Glomerular endothelial cell (primary cell): ENCODE data around the gene P2RY10. TPM values are rescaled to one million over a fixed set of nuclear protein-coding genes. Genes with fewer than 3 reads are reported as not detected.
"Not testable (repeated sequence)": the region's sequence is repeated elsewhere in the genome, so short reads cannot be mapped to it uniquely, and the experiment has no call there.

ENCODE experiments used
- DNase-seq: peaks from one replicate; pipeline ENCODE4 v3.0.0-alpha.2; 2011; ENCODE audit warnings: low read depth, low spot score; ENCODE audit errors: extremely low read depth
- total RNA-seq: library from RNA; depleted of rRNA; stranded (reverse); fragments of >200 nt; gene quantifications from 2 replicates; pipeline ENCODE4 v1.2.3, GENCODE V29; 2015

P2RY10 gene, protein sequence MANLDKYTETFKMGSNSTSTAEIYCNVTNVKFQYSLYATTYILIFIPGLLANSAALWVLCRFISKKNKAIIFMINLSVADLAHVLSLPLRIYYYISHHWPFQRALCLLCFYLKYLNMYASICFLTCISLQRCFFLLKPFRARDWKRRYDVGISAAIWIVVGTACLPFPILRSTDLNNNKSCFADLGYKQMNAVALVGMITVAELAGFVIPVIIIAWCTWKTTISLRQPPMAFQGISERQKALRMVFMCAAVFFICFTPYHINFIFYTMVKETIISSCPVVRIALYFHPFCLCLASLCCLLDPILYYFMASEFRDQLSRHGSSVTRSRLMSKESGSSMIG
- total RNA-seq: not detected in 2 replicates

DNA sequence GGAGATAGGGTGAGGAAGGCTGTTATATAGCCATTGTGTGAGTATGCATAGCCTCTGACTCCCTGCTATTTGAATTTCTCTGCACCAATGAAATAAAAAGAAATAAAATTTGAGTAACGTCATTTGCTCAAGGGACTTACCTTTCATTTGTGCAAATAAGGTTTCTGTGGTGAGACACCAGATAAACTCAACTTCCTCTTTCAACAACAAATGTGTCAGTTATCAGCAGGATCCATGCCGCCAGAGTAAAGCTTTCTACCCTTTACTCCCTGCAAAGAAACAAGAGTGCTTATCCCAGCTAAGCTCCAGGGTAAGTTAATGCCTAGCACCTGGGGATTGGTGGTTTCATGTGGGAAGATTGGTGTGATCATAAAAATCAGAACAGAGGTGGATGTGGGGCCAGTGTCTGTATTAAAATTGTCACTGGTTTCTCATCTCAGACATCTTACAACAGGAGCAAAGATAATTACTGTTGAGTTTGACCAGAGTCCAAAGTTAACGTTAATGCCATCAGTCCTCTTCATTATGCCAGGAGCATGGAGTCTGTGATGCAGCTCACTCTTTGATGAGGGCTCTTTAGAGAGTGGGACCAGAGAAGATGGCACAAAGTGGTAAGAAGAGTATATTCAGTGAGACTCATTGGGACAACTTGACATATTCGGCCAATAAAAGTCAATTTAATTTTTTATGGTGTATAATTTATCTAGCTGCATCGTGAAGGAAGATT is at the start of gene P2RY10:
TSS of gene P2RY10 (plus strand) at position 206 of the 727 bp plus-strand sequence. CDS start 15,130 bp downstream, outside the sequence.
- DNase-seq: no peak

DNA sequence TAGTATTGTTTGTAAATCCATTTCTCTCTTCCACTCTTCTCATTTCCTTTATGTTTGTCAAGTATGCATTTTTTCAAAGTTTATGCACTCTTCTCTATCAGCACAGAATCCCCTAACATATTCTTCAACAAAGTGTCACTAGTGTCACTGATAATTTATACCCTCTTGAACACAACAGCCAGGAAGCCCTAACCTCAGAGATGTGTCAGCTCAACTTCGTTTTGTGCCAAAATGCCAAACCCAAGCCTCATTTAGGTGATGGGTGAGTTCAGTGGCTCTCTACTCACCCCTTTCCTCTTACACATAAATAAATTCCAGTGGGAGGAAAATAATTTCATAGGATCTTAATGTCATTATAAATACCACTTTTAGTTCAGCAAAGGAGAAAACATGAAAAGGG is 22.4 kb upstream of the P2RY10 start:
- DNase-seq: no peak

DNA sequence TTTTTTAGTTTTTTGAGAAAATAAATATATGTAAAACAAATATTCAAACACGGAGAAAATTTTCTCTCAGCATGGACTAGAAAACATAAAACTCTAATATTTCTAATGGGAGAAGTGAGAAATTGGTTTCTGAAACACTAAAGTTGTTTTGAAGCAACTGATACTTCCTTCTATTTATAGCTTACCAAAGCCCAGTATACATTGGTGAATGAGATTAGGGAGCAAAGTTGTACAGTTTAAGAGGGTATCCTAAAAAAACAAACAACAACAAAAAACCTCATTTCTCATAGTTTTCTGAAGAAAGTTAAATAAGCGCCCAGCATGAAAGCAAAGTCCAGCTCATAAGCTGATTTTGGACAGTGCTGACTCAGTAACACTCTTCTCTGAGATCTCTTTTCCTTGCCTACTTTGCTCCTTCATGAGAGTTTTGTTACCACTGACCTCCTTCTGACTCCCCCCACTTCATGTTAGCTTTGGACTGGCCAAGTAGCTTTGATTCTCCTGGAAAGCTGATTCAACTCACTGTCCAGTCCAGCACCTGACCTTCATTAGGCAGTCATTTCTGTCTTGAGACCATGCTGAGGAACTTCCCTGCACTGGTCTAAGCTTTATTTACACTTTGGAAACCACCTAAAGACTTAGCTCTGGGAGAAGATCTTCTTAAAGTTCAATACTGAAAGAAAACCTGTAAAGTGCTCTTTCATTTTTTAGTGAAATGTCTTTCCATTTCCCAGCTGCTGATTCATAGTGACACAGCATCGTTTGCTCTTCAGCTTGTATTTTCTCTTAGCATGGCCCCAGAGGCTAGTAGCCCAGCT is 21.8 kb upstream of the P2RY10 start:
- no peak for DNase-seq

DNA sequence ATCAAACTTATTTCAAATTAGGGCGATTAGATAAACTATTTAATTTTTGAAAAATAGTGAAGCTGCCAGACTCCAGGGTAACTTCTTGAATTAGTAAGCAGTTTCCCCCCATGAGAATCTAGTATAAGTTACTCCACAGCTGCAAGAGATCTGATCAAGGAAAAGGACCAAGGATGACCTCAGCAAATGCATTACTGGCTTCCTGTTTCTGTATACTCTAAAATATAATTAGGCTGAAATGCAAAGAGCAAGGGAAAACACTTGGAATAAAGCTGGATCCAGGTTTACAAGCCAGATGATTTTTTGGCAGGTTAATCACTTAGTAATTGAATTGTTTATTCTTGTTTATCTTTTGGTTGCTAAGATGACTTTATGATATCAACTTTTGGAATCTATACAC is 13.4 kb upstream of the P2RY10 start:
- DNase-seq: no peak

DNA sequence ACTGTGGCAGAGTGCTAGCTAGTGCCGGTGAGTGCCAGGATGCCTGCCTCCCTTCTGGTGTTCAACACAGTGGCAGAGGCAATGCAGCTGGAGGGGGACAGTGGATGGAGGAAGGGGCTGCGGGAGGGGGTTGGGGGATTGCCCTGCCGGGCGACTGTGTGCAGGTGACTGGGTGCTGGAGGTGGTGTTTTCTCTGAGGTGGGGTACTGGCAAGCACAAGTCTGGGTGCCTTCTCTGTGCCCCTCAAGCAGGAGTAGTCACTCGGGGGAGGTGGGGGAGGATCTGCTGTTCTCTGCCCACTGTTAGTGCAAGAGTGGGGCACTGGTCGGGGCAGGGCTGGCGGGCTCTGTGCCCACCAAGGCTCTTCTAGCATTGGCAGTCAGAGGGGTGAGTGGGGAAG is 10.3 kb upstream of the P2RY10 start:
- DNase-seq: no peak

DNA sequence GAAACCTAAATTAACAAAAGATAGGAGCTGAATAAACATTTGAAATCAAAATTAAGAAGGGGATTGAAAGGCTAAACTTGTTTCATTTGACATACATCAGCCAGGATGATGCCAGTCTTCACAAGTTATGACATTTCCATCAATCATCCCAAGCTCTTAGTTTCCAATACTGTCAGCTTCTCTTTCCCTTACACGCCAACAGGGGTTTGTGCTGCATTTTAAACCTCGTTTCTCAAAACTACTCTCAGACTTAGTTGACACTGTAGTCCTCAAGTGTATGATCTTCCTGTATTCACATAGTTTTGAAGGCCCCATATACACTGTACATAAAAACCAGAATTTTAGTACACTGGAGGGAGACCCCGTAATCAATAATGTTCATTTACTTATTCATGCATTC is 840 bp upstream of the P2RY10 start:
- DNase-seq: no peak

DNA sequence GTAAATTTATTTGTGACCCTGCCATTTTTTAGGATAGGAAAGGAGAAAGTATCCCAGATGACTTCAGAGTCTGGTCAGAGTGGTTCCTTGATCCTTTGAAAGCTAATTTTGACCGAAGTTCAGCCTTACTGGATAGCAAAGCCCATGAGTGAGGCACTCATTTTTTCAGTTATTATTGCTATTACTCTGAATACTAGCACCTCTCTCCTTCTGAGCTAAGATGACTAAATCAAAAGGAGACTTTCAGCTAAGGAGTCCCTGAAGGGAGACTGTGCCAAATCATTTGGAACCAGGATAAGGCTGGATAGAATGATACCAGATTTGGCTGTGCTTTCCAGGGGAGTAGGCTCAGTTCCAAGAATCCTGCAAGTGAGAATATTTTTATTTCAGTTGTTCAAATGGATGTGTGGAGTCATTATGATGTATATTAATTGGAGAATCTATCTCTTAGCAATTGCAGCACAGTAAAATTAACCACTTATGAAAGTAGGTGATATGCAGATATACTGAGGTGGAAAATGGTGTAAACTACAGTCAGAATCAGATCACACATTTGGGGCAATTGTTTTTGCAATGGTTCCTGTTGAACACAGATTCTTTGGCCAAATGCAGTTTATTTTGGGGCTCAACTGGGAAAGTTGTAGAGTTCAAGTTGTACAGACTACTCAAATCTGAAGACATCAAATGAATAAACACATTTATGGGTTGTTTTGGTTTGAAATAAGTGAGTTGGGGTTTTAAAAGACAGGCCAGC is 1.2 kb downstream of the P2RY10 start:
- no peak for DNase-seq

DNA sequence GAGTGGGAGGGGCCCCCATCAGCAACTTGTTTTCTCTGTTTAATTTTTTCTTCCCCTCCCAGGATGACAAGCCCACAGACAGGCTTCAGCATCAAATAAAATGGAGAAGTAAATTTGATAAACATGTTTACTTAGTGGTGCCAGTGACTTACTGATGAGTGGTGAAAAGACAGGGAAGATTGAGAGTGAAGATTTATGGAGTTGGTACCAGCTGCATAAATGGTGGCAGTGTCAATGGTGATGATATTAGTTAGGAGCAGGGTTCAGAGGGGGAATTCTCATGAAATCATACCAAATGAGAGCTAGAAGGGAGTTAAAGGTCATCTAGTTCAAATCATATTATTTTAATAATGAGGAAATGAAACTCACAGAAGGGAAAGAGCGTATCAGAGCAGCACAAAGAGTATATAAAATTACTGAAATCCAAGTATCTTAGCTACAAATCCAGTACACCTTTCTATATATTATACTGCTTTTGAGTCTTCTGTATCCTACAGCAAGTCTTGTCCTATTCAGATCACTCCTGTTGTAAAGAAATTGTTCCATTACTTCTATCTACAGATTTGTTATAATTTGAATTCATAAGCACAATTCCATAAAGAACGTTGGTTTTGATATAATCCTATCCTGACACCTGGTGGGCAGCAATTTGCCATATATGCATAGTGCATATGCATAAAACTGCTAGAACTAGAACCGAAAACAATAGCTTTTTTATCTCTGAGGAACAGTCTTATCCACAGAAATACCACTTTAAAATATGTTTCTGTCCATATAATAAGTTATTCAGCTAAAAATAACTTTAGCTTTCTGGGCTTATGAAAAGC is 5.0 kb downstream of the P2RY10 start:
- no peak for DNase-seq

DNA sequence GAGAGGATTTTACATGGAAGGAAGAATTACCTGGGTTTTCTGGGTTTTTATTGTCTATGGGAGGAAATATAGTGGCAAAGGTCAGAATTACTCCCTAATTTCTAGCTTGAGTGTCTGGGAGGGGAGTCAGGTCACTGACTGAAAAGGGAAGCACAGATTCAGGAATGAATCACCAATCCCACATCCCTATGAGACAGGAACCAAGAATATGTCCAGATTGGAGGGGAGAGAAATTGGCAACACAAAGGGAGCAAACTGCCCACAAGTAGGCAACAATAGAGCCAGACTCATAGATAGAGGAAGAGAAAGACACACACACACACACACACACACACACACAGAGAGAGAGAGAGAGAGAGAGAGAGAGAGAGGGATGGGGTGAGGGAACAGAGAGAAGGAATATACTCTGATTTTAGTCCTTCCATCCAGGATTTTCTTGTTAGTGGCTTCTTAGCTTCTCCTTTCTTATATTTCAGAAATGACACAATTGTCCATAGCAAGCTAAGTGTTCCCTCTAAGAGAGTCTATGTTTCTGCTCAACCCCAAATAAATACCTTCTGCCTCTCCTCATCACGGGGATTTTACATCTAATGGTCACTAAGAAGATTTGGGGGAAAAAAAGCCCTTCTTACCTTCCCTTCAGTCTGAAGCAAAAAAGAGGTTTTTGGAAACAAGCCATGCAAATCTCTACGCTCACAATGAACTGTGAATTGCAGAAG is 12.0 kb downstream of the P2RY10 start:
- no peak for DNase-seq

DNA sequence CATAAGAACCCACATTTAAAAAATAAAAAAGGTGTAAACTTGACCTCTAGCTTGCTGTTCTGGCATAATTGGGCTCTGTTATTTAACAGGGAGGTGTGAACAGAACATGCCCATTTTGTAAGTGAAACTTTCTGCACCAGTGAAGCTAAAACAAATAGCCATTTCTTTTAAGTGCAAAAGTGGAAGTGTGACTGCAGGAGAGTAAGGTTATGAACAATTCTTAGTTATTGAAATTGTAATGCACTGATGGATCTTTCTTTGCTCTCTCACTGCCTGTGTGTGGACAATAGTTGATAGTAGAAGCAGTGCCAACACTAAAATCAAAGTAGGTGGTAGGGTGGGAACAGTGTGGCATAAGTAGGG is 12.6 kb downstream of the P2RY10 start:
- DNase-seq: no peak

DNA sequence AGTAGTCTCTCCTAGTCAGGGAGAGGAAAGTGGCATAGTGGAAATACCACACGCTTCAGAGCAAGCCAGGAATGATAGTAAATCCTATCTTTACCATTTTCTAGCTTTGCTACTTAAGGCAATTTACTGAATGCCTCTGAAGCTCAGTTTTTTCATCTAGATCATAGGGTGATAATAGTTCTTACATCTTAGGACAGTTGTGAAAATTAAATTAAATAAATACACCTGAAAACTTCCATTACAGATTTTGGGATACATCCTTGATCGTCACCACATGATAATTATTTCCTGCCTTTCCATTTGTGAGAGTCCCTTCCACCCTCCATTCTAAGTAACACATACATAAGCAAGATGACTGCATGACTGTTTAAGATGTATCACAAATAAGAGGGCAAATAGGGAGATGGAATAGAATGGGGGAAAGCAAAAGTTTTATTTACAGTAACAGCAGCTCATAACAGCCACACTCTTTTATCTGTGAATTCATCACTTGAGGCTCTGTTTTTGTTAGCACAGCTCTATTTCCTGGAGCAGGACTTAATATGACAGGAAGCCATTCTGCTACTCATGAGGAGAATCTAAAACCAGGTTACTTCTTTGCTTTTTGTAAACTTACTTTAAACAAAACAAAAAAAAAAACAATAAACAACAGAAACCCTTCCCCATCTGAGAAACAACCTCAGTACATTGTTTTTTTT is 13.4 kb downstream of the P2RY10 start:
- DNase-seq: no peak

DNA sequence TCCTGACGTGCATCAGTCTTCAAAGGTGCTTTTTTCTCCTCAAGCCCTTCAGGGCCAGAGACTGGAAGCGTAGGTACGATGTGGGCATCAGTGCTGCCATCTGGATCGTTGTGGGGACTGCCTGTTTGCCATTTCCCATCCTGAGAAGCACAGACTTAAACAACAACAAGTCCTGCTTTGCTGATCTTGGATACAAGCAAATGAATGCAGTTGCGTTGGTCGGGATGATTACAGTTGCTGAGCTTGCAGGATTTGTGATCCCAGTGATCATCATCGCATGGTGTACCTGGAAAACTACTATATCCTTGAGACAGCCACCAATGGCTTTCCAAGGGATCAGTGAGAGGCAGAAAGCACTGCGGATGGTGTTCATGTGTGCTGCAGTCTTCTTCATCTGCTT is 15.7 kb downstream of the P2RY10 start:
- no peak for DNase-seq

DNA sequence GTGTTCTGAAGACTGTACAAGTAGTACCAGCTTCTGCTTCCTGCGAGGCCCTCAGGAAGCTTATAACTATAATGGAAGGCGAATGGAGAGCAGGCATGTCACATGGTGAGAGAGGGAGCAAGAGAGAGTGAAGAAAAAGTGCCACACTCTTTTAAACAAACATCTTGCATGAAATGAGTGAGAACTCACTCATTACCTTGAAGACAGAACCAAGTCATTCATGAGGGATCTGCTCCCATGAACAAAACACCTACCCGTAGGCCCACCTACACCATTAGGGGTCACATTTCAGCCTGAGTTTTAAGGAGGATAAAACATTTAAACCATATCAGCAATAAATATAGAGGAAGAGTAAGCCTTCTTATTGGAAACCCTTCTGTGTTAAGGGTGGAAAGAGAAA is 19.4 kb downstream of the P2RY10 start:
- no peak for DNase-seq

DNA sequence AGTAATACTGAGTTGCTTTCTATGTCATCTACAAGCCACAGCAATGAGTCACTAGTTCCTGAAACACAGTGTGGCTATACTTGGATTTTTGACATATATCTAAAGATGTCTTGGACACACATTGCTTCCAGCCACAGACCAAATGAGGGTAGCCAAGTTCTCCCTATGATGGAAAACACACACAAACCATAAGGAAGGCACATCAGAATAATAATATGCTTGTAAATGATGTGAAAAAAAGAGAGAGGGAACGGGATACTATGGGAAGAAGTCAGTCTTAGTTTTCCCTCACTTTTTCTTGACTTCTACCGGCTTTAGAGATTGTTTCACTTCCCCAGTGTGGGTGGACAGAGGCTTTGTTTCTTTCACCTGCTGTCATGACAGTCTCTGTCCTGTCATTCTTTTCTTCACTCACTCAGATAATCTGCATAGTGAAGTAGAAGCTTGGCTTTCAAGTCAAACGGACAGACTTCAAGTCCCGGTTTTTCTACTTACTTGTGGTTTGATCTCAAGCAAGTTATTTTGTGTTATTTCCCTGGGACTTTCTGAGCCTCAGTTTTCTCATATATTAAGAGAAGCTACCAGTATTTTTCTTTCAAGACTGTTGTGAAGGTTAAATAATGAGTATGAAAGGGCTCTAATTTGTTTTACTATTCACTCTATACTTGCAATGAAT is 34.7 kb downstream of the P2RY10 start:
- no peak for DNase-seq

DNA sequence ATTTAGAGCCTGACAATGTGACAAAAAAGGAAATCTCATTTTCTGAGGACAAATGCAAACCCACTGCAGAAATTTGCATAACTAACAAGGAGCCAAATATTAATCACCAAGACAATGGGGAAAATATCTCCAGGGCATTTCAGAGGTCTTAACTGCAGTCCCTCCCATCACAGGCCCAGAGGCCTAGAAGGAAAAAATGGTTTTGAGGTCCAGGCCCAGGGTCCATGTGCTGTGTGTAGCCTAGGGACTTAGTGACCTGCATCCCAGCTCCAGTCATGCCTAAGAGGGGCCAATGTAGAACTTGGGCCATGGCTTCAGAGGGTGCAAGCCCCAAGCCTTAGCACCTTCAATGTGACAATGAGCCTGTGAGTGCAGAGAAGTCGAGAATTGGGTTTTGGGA is 44.2 kb downstream of the P2RY10 start:
- DNase-seq: no peak

DNA sequence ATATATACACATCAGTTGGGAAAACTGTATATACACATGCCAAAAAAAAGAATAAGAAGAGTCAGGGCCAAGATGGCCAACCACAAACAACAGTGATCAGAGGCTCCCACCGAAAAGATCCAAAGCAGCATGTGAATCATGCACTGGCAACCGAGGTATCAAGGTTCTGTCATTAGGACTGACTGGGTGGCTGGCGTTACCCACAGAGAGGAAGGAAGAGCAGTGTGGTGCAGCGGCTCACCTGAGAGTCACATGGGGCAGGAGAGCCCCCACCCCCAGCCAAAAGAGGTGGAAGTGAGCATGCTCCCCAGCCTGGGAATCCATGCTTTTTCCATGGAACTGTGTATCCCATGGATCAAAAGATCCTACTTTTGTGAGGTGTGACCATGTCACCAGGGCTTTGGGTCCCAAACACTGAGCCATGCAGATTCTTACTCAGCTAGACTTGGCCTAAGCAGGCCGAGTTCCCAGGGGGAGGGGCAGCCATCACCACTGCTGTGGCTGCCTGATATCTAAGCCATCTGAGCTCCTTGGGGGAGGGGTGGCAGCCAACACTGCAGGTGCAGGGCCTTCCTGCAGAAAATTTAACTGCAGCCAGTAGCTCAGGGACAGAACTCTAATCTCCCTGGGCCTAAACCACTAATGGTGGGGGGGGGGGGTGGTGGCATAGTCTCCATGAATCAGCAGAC is 52.8 kb downstream of the P2RY10 start:
- DNase-seq: no peak

DNA sequence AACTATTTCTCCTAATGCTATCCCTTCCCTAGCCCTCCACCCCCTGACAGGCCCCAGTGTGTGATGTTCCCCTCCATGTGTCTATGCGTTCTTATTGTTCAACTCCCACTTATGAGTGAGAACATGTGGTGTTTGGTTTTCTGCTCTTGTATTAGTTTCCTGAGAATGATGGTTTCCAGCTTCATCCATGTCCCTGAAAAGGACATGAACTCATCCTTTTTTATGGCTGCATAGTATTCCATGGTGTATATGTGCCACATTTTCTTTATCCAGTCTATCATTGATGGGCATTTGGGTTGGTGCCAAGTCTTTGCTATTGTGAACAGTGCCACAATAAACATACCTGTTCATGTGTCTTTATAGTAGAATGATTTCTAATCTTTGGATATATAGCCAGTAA is 62.3 kb downstream of the P2RY10 start:
- not testable (repeated sequence) for DNase-seq
